ENCODE measurements around the gene CLEC2B. TPM values are rescaled to one million over a fixed set of nuclear protein-coding genes. Genes with fewer than 3 reads are reported as not detected.

Gene CLEC2B
- total RNA-seq, 1 donor from 2014 or later = not detected

GRCh38 chr12:9864913-9865675 is 4.1 kb downstream of the CLEC2B start:
- peaks cover 4% of the 10 kb centered on the region for H3K4me1 Mint-ChIP-seq (ENCODE audit: unreplicated experiment)
- TF ChIP-seq CTCF (IDR thresholded peaks at IDR 0.05) = no peak
- H3K36me3 Mint-ChIP-seq (ENCODE audit: unreplicated experiment) = no peaks in the 10 kb centered on the region
- DNase-seq (ENCODE audit: extremely low spot score, unreplicated experiment) = no peak
- peaks cover 3% of the 10 kb centered on the region for H3K27me3 Mint-ChIP-seq (ENCODE audit: unreplicated experiment)
- H3K27ac Mint-ChIP-seq (ENCODE audit: unreplicated experiment) = no peak overlapping the region
- H3K9me3 Mint-ChIP-seq (ENCODE audit: unreplicated experiment) = no peaks in the 10 kb centered on the region
- no peak overlapping the region for H3K4me3 Mint-ChIP-seq (ENCODE audit: unreplicated experiment)

GRCh38 chr12:9858135-9858534 is 11.0 kb downstream of the CLEC2B start:
- DNase-seq (ENCODE audit: extremely low spot score, unreplicated experiment) = no peak
- Mint-ChIP-seq H3K4me1 (ENCODE audit: unreplicated experiment) (no peaks in the 10 kb centered on the region), H3K27me3 (ENCODE audit: unreplicated experiment) (peaks cover 16% of the 10 kb centered on the region), H3K9me3 (ENCODE audit: unreplicated experiment) (no peaks in the 10 kb centered on the region), H3K4me3 (ENCODE audit: unreplicated experiment) (no peak overlapping the region), H3K27ac (ENCODE audit: unreplicated experiment) (no peak overlapping the region), H3K36me3 (ENCODE audit: unreplicated experiment) (no peaks in the 10 kb centered on the region)
- TF ChIP-seq CTCF (IDR thresholded peaks at IDR 0.05) = no peak

GRCh38 chr12:9856894-9857293 is 12.3 kb downstream of the CLEC2B start:
- no peaks in the 10 kb centered on the region for H3K36me3 Mint-ChIP-seq (ENCODE audit: unreplicated experiment)
- H3K4me1 Mint-ChIP-seq (ENCODE audit: unreplicated experiment) = no peaks in the 10 kb centered on the region
- TF ChIP-seq CTCF (IDR thresholded peaks at IDR 0.05) = no peak
- no peak overlapping the region for H3K27ac Mint-ChIP-seq (ENCODE audit: unreplicated experiment)
- no peaks in the 10 kb centered on the region for H3K9me3 Mint-ChIP-seq (ENCODE audit: unreplicated experiment)
- no peak overlapping the region for H3K4me3 Mint-ChIP-seq (ENCODE audit: unreplicated experiment)
- DNase-seq (ENCODE audit: extremely low spot score, unreplicated experiment) = no peak
- peaks cover 16% of the 10 kb centered on the region for H3K27me3 Mint-ChIP-seq (ENCODE audit: unreplicated experiment)

- Mint-ChIP-seq H3K9me3 (ENCODE audit: unreplicated experiment) (no peaks in the 10 kb centered on the region), H3K36me3 (ENCODE audit: unreplicated experiment) (no peaks in the 10 kb centered on the region), H3K27ac (ENCODE audit: unreplicated experiment) (no peak overlapping the region), H3K4me3 (ENCODE audit: unreplicated experiment) (no peak overlapping the region), H3K27me3 (ENCODE audit: unreplicated experiment) (peaks cover 16% of the 10 kb centered on the region), H3K4me1 (ENCODE audit: unreplicated experiment) (no peaks in the 10 kb centered on the region)
- TF ChIP-seq CTCF (IDR thresholded peaks at IDR 0.05) = no peak
- DNase-seq (ENCODE audit: extremely low spot score, unreplicated experiment) = no peak
Observed at GRCh38 chr12:9856151-9856550, 13.0 kb downstream of the CLEC2B start.

- Mint-ChIP-seq H3K27me3 (ENCODE audit: unreplicated experiment) (peaks cover 4% of the 10 kb centered on the region), H3K4me3 (ENCODE audit: unreplicated experiment) (no peak overlapping the region), H3K27ac (ENCODE audit: unreplicated experiment) (no peak overlapping the region), H3K36me3 (ENCODE audit: unreplicated experiment) (no peaks in the 10 kb centered on the region), H3K9me3 (ENCODE audit: unreplicated experiment) (no peaks in the 10 kb centered on the region), H3K4me1 (ENCODE audit: unreplicated experiment) (no peaks in the 10 kb centered on the region)
- no peak for TF ChIP-seq CTCF (IDR thresholded peaks at IDR 0.05)
- DNase-seq (ENCODE audit: extremely low spot score, unreplicated experiment) = no peak
Observed at GRCh38 chr12:9851927-9852326, 17.2 kb downstream of the CLEC2B start.
